Left forelimb (tissue), 1 donor: ENCODE results near the gene PCDHGB7.
"Not testable (repeated sequence)": the region's sequence is repeated elsewhere in the genome, so short reads cannot be mapped to it uniquely, and the experiment has no call there.

Experiments used
- DNase-seq: peaks from one replicate; pipeline ENCODE4 v3.0.0-alpha.2; 2018; ENCODE audit warnings: low spot score

Gene PCDHGB7

DNA sequence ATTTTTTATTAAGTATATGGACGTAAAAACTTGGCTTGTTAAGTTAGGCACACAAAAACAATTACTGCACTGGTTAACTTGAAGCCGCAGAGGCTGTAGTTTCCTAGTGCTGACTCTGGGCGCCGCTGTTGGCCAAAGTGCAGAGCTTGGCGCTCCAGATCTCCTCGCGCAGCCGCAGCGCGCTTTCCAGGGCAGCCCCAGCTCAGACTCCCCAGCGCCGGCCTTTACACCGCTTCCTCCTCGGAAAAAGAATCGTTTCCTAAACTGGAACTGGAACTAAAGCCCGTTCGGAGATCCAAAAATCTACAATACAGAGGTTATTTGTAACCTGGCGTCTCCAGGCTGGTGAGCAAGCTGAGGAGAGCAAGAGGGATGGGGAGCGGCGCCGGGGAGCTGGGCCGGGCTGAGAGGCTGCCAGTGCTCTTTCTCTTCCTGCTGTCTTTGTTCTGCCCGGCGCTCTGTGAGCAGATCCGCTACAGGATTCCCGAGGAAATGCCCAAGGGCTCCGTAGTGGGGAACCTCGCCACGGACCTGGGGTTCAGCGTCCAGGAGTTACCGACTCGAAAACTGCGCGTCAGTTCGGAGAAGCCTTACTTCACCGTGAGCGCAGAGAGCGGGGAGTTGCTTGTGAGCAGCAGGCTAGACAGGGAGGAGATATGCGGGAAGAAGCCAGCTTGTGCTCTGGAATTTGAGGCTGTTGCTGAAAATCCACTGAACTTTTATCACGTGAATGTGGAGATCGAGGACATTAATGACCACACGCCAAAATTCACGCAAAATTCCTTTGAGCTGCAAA lies 19.5 kb upstream of the PCDHGB7 start, which contains the start of gene PCDHGB5:
Gene PCDHGB5, plus strand, starts transcription at position 192 of the 796 bp plus-strand sequence. Its CDS starts 181 bp downstream, at position 373.
- DNase-seq: not testable (repeated sequence)

DNA sequence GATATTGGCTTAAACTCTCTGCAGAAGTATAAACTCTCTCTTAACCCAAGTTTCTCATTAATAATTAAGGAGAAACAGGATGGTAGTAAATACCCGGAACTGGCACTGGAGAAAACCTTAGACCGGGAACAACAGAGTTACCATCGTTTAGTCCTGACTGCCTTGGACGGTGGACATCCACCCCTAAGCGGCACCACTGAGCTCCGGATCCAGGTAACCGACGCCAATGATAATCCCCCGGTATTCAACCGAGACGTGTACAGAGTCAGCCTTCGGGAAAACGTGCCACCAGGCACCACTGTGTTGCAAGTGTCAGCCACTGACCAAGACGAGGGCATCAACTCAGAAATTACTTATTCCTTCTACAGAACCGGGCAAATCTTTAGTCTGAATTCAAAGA lies 18.9 kb upstream of the PCDHGB7 start:
- DNase-seq: no peak

DNA sequence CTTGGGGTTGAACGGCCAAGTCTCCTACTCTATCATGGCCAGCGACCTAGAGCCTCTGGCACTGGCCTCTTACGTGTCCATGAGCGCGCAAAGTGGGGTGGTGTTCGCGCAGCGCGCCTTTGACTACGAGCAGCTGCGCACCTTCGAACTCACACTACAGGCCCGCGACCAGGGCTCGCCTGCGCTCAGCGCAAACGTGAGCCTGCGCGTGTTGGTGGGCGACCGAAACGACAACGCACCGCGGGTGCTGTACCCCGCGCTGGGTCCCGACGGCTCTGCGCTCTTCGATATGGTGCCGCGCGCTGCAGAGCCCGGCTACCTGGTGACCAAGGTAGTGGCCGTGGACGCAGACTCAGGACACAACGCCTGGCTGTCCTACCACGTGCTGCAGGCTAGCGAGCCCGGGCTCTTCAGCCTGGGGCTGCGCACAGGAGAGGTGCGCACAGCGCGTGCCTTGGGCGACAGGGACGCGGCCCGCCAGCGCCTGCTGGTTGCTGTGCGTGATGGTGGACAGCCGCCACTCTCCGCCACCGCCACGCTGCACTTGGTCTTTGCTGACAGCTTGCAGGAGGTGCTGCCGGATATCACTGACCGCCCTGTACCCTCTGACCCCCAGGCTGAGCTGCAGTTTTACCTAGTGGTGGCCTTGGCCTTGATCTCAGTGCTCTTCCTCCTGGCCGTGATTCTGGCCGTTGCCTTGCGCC lies 17.8 kb upstream of the PCDHGB7 start:
- DNase-seq: no peak

DNA sequence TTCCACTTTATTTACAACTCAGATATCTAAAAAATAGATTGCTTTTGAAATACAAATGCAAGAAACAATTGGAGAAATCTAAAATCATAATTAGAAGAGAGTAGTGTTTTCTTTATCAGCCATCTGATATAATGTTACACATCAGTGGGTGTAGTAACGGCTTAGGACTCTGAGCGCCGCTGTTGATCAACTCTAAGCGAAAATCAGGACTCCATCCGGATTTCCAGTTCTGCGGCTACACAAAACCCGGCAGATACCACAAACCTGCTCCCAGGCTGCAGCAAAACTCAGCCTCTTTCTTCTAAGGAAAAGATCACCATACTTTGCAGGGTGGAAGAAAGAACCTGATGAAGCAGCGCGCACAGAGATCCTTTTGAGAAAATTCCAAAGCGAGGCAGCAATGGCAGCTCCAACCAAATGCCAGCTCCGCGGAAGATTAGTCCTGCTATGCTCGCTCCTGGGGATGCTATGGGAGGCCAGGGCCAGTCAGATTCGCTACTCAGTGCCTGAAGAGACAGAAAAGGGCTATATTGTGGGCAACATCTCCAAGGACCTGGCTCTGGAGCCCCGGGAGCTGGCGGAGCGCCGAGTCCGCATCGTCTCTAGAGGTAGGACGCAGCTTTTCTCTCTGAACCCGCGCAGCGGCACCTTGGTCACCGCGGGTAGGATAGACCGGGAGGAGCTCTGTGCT lies 14.8 kb upstream of the PCDHGB7 start, which contains the start of gene PCDHGA9:
Gene PCDHGA9, plus strand, starts transcription at position 226 of the 691 bp plus-strand sequence. Its CDS starts 175 bp downstream, at position 401.
- DNase-seq: no peak

DNA sequence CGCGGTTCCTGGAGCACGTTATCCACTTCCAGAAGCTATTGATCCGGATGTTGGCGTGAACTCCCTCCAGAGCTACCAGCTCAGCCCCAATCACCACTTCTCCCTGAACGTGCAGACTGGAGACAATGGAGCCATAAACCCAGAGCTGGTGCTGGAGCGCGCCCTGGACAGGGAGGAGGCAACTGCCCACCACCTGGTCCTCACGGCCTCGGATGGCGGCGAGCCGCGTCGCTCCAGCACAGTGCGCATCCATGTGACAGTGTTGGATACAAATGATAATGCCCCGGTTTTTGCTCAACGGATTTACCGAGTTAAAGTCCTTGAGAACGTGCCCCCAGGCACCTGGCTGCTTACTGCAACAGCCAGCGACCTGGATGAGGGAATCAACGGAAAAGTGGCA lies 14.1 kb upstream of the PCDHGB7 start:
- no peak for DNase-seq

GRCh38 chr5:141407790-141408505 lies 9.5 kb upstream of the PCDHGB7 start, which contains the start of gene PCDHGB6:
TSS of gene PCDHGB6 (plus strand) at chr5:141408021. CDS start at chr5:141408203, 182 bp downstream.
- DNase-seq: not testable (repeated sequence)

GRCh38 chr5:141409598-141410306 lies 7.7 kb upstream of the PCDHGB7 start:
- DNase-seq: no peak

DNA sequence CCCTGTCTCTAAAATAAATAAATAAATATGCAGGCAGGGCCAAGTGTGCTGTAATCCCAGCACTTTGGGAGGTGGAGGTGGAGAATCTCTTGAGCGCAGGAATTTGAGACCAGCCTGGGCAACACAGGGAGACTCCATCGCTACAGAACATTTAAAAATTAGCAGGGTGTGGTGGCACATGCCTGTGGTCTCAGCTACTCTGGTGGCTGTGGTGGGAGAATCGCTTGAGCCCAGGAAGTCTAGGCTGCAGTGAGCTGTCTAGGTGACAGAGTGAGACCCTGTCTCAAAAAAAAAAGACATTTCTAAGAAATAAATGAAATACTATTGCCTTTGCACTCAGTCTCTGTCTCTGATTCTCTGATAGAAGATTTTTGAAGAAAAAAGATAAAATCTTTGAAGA lies 5.9 kb upstream of the PCDHGB7 start:
- no peak for DNase-seq

GRCh38 chr5:141412854-141413539 lies 4.5 kb upstream of the PCDHGB7 start, which contains the start of gene PCDHGA10:
TSS of gene PCDHGA10 (plus strand) at chr5:141412987. CDS start at chr5:141413176, 189 bp downstream.
- no peak for DNase-seq

GRCh38 chr5:141413540-141414069 lies 3.9 kb upstream of the PCDHGB7 start:
- DNase-seq: no peak

DNA sequence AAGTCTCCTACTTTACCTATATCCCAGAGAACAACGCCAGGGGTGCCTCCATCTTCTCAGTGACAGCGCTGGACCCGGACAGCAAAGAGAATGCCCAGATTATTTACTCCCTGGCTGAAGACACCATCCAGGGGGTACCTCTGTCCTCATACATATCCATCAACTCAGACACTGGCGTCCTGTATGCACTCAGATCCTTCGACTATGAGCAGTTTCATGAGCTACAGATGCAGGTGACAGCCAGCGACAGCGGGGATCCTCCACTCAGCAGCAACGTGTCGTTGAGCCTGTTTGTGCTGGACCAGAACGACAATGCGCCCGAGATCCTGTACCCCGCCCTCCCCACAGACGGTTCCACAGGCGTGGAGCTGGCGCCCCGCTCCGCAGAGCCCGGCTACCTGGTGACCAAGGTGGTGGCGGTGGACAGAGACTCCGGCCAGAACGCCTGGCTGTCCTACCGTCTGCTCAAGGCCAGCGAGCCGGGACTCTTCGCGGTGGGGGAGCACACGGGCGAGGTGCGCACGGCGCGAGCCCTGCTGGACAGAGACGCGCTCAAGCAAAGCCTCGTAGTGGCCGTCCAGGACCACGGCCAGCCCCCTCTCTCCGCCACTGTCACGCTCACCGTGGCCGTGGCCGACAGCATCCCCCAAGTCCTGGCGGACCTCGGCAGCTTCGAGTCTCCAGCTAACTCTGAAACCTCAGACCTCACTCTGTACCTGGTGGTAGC lies 2.8 kb upstream of the PCDHGB7 start:
- DNase-seq: not testable (repeated sequence)

DNA sequence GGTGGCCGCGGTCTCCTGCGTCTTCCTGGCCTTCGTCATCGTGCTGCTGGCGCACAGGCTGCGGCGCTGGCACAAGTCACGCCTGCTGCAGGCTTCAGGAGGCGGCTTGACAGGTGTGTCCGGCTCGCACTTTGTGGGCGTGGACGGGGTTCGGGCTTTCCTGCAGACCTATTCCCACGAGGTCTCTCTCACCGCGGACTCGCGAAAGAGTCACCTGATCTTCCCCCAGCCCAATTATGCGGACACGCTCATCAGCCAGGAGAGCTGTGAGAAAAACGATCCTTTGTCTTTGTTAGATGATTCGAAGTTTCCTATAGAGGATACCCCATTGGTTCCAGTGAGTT lies 2.2 kb upstream of the PCDHGB7 start:
- not testable (repeated sequence) for DNase-seq

GRCh38 chr5:141419074-141419880 lies 1.8 kb downstream of the PCDHGB7 start:
- DNase-seq: no peak

- DNase-seq: no peak
Observed at GRCh38 chr5:141420855-141421488, 3.5 kb downstream of the PCDHGB7 start, which contains the start of gene PCDHGA11. TSS of gene PCDHGA11 (plus strand) at chr5:141421051. CDS start at chr5:141421228, 177 bp downstream.

DNA sequence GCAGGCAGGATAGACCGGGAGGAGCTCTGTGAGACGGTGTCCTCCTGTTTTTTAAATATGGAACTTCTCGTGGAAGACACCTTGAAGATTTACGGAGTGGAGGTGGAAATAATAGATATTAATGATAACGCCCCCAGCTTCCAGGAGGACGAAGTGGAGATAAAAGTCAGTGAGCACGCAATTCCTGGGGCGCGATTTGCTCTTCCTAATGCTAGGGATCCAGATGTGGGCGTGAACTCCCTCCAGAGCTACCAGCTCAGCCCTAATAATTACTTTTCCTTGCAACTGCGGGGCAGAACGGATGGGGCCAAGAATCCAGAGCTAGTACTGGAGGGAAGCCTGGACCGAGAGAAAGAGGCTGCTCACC lies 4.0 kb downstream of the PCDHGB7 start:
- DNase-seq: no peak

GRCh38 chr5:141422742-141423291 lies 5.3 kb downstream of the PCDHGB7 start:
- no peak for DNase-seq

- DNase-seq: no peak
Observed at GRCh38 chr5:141427783-141428426, 10.4 kb downstream of the PCDHGB7 start.
